NCI-H2171 (cell line): Measurements from ENCODE around the gene HS3ST6.
"Not testable (repeated sequence)": the region's sequence is repeated elsewhere in the genome, so short reads cannot be mapped to it uniquely, and the experiment has no call there.

Source experiments
- DNase-seq: peaks from one replicate; lab custom pipeline; 2025; lab: John Stamatoyannopoulos, UW

HS3ST6 gene

GRCh38 chr16:1907226-1907860, 10.9 kb downstream of the HS3ST6 start:
- DNase-seq: no peak

DNA sequence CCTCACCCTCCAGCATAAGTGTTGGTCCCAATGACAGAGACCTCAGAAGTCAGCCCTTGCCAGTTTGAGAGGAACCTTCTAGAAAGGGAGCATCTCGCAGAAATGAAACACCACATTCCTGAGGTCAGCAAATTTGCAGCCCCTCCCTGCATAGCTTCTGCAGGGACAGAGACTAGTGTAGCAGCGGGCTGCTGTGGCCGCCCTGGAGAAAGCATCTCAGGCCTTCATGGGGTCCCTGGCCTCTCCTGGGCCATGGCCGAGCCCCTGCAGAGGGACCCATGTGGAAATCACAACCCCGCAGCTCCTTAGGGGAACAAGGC, 11.4 kb downstream of the HS3ST6 start:
- DNase-seq: no peak

GRCh38 chr16:1906055-1906845, 12.0 kb downstream of the HS3ST6 start:
- DNase-seq: no peak

- no peak for DNase-seq
These were observed 14.1 kb downstream of the HS3ST6 start for GRCh38 chr16:1903845-1904840.

DNA sequence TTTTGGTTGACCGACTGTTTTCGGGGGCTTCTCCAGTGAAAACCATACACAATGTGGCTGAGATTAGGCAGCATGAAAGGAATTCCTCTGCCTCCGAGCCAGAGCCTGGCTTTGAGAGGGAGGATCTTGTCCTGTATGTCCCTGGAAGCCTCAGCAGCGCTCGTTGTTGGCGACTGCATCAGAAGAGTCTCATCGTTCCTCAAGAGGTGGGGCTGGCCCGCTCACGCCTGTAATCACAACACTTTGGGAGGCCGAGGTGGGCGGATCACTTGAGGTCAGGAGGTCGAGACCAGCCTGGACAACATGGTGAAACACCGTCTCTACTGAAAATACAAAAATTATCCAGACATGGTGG, 15.0 kb downstream of the HS3ST6 start:
- no peak for DNase-seq

- no peak for DNase-seq
These were observed 15.5 kb downstream of the HS3ST6 start for GRCh38 chr16:1902547-1903219.

GRCh38 chr16:1900452-1900774, 17.8 kb downstream of the HS3ST6 start:
- no peak for DNase-seq

DNA sequence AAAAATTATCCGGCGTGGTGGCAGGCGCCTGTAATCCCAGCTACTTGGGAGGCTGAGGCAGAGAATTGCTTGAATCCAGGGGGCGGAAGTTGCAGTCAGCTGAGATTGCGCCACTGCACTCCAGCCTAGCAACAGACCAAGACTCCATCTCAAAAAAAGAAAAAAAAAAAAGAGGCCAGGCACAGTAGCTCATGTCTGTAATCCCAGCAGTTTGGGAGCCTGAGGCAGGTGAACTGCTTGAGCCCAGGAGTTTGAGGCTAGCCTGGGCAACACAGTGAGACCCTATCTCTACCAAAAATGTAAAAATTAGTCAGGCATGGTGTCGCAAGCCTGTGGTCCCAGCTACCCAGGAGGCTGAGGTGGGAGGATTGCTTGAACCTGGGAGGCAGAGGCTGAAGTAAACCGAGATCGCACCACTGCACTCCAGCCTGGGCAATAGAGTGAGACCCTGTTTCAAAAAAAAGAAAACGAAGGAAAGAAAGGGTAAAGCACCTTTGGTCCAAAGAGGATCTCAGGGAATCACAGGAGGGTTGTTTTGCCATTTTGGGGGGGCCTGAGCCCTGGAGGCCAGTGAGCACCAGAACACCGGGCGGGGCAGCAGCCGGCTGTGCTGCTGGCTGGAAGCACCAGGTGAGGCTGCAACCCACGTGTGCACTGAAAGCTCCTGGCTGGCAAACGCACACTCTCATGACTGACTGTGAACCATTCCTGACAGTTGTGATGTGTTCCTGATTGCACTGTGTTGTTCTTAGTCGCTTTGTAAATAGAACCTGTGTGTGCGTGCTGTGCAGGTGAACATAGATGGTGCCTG, 18.4 kb downstream of the HS3ST6 start:
- DNase-seq: no peak

- not testable (repeated sequence) for DNase-seq
These were observed 20.5 kb downstream of the HS3ST6 start for GRCh38 chr16:1897692-1898091.

DNA sequence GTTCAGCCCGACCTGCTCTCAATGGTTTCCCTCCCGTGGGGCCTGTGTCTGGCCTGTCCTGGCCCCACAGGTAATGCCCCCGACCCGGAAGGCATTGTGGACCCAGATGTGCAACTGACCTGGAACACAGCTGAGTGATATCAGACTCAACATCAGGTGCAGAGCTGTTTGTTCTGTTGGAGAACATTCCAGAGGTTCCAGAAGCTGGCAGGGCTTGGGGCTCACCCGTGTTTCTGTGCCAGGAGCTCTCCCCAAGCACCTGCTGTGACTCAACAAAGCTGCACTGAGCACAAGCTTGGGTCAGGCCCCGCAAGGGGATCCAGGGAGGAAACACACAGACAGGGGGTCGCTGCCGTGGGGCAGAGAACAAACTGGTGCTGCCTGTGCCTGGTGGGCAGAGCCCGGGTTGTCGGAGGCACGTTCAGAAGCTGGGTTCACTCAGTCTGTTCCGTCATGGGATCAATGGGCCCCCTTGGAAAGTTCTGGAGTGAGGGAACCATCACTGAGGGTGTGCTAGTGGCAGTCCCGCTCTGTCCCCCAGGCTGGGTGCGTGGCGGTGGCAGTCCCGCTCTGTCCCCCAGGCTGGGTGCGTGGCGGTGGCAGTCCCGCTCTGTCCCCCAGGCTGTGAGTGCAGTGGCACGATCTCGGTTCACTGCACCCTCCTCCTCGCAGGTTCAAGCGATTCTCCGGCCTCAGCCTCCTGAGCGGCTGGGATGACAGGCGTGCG, 22.1 kb downstream of the HS3ST6 start:
- DNase-seq: no peak

GRCh38 chr16:1895068-1895467, 23.1 kb downstream of the HS3ST6 start:
- no peak for DNase-seq

DNA sequence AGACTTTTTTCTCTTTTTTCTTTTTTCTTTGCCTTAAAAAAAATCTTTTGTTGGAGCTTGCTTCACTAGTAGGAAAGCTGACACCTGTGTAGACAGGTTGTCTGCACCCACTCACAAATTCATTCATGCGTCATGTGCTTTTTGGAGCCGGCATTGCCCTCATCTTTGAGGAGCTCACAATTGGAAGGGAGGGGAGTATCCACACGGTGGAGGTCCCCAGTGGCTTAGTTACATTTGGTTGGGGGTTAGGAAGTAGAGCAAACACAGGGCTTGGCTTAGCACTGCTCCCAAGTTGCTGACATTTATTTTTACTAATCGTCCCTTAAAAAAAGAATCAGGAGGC, 27.5 kb downstream of the HS3ST6 start:
- DNase-seq: peak; percentile 97

GRCh38 chr16:1890024-1890707, 28.0 kb downstream of the HS3ST6 start:
- no peak for DNase-seq

GRCh38 chr16:1887711-1888354, 30.4 kb downstream of the HS3ST6 start:
- no peak for DNase-seq

DNA sequence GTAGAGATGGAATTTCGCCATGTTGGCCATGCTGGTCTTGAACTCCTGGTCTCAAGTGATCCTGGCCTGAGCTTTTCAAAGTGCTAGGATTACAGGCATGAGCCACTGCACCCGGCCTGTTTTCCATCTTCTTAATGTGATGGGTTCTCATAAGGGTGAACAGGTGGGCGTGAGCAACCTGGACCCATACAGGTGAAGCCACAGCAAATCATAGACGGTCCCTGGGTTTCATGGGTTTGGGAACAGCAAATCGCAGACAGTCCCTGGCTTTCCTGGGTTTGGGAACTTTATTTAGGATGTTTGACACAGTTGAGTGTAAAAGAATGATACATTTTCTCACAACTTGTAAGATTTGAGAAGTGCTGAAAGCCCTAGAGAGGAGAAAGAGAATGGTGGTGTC, 33.3 kb downstream of the HS3ST6 start:
- DNase-seq: no peak

DNA sequence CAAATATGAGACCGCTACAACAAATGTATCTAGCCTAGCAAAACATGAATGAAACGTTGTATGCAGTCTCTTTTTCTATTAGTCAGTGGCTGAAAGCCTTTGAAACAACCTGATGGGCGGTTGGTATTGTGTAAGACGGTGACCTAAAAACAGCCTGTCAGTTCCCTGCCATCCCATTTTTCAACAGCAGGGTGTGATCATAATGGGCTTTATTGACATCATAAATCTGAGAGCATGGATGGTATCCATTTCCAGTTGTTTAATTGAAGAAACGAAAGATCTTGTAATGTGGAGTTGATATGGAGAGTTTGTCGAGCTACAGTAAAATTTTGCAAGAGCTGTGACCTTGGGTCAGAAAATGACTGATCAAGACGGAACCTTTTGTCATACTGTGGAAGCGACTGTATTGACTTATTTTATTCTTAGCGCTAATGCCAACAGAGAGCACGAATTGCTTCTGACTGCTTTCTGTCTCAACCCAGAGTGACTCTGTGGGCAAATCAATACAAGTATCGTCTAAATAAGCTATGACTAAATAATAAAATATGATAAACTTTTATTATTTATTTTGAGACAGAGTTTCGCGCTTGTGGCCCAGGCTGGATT, 34.0 kb downstream of the HS3ST6 start:
- DNase-seq: no peak

- DNase-seq: not testable (repeated sequence)
These were observed 37.0 kb downstream of the HS3ST6 start for GRCh38 chr16:1881172-1881571.

DNA sequence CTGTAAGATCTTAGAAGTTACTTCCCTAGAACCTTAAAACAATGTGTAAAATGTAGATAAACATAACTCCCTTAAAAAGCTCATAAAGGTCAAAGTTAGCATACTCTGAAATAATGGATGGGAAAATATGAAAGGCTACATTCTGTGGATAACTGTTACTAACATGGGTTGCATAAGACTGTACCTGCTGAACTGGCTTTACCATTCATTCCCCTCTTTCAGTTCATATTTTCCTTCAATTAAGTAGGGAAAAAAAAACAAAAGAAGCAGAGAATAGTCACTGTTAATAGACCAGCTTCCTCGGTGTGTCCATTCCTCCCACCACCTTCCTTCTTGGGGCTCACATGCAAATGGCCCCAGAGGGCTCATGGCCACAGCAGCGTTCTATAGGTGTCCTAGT, 38.7 kb downstream of the HS3ST6 start:
- DNase-seq: no peak

DNA sequence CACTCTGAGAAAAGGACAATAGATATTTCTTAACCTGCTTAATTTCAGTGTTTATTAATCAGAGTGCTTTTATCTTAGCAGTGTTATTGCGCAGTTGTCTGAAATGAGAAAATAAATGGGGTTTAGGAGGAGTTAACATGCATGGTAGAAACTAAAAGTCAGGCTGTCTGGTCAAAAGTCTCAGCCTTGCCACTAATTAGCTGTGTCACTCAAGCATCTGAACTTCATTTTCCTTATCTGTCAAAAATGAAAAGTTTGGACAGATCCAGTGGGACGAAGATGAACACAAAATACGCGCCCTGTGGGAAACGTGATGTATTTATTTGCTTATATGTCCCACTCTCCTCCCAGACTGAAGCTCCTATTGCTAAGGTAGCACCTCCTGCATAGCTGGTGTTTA, 40.0 kb downstream of the HS3ST6 start:
- DNase-seq: no peak
